RWPE2 (cell line): ENCODE measurements around the gene FUZ.
A peak's percentile ranks its signal among the peaks of the same experiment; 100 is the strongest.

Experiments
- ATAC-seq: fragments of 200-7000 bp; cut with Tn5 transposase; 3 replicates; pipeline ENCODE4 v1.9.1; 2021; ENCODE audit warnings: low read depth
- DNase-seq: peaks from one replicate; pipeline ENCODE4 v3.0.0-alpha.2; 2020; ENCODE audit warnings: low spot score
- H3K27ac ChIP-seq: fragments of 450-650 bp; 2 replicates; pipeline ENCODE4 v1.5.1; 2017; ENCODE audit warnings: mild to moderate bottlenecking; ENCODE audit not compliant: poor library complexity, severe bottlenecking
- H3K27me3 ChIP-seq: fragments of 250-450 bp; sonication (Bioruptor Pico); 2 replicates; pipeline ENCODE4 v1.5.1; 2021; ENCODE audit warnings: mild to moderate bottlenecking, moderate library complexity; ENCODE audit not compliant: insufficient read depth, poor library complexity, severe bottlenecking
- H3K36me3 ChIP-seq: fragments of 250-450 bp; sonication (Bioruptor Pico); 2 replicates; pipeline ENCODE4 v1.5.1; 2020; ENCODE audit warnings: low read depth, mild to moderate bottlenecking, moderate library complexity
- H3K4me1 ChIP-seq: fragments of 250-450 bp; sonication (Bioruptor Pico); 2 replicates; pipeline ENCODE4 v1.5.1; 2021; ENCODE audit warnings: mild to moderate bottlenecking, moderate library complexity; ENCODE audit not compliant: insufficient read depth, poor library complexity, severe bottlenecking
- H3K4me3 ChIP-seq: fragments of 250-450 bp; sonication (Bioruptor Pico); 2 replicates; pipeline ENCODE4 v1.5.1; 2021; ENCODE audit warnings: mild to moderate bottlenecking, moderate library complexity; ENCODE audit not compliant: severe bottlenecking
- H3K9me3 ChIP-seq: fragments of 250-450 bp; sonication (Bioruptor Pico); 2 replicates; pipeline ENCODE4 v1.5.1; 2021; ENCODE audit warnings: mild to moderate bottlenecking, moderate library complexity; ENCODE audit not compliant: severe bottlenecking
- TF ChIP-seq, protein P1 (sequence below): fragments of 450-650 bp; IDR thresholded peaks from one replicate; pipeline ENCODE4 v1.5.1; 2017; ENCODE audit warnings: mild to moderate bottlenecking, moderate library complexity; ENCODE audit not compliant: poor library complexity, severe bottlenecking

The FUZ gene

DNA sequence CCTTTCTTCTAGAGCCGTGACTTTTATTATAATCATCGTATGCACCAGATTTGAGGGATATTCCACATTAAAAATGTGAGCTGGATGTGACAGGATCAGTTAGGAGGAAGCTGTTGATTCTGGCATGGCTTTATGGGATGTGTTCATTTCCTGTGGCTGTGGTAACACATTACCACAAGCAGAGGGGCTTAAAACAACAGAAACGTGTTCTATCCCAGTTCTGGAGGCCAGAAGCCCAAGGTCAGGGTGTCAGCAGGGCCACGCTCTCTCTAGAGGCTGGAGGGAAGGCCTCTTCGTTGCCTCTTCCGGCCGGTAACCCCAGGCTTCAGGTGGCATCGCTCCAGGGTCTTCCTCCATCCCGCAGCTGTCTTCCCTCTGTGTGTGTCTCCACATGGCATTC lies 19.5 kb upstream of the FUZ start:
- H3K27ac ChIP-seq = no peak overlapping the region
- no peaks in the 10 kb centered on the region for H3K9me3 ChIP-seq
- no peak overlapping the region for H3K4me3 ChIP-seq
- ATAC-seq (no peak), DNase-seq (no peak)
- H3K36me3 ChIP-seq = peaks cover 47% of the 10 kb centered on the region
- TF ChIP-seq, protein P1, sequence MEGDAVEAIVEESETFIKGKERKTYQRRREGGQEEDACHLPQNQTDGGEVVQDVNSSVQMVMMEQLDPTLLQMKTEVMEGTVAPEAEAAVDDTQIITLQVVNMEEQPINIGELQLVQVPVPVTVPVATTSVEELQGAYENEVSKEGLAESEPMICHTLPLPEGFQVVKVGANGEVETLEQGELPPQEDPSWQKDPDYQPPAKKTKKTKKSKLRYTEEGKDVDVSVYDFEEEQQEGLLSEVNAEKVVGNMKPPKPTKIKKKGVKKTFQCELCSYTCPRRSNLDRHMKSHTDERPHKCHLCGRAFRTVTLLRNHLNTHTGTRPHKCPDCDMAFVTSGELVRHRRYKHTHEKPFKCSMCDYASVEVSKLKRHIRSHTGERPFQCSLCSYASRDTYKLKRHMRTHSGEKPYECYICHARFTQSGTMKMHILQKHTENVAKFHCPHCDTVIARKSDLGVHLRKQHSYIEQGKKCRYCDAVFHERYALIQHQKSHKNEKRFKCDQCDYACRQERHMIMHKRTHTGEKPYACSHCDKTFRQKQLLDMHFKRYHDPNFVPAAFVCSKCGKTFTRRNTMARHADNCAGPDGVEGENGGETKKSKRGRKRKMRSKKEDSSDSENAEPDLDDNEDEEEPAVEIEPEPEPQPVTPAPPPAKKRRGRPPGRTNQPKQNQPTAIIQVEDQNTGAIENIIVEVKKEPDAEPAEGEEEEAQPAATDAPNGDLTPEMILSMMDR = no peak
- H3K27me3 ChIP-seq = no peaks in the 10 kb centered on the region
- H3K4me1 ChIP-seq = no peaks in the 10 kb centered on the region

DNA sequence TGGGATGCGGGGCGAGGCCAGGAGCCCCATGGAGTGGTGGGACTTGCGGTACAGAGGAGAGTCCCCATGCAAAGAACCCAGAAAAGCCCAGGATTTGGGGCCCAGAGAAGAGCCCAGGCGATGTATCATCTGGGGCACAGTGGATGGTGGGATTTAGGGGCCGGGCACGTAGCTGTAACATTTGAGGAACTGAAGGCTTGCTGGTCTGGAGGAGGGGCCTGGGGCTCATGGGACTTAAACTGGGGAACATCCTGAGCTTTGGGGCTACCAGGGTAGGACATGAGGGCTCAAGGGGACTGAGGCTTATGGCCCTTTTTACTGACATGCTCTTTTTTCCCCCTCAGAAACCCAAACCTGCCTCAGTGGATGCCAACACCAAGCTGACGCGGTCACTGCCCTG lies 18.5 kb upstream of the FUZ start:
- no peaks in the 10 kb centered on the region for H3K9me3 ChIP-seq
- H3K36me3 ChIP-seq = peaks cover 41% of the 10 kb centered on the region
- H3K27ac ChIP-seq = no peak overlapping the region
- H3K27me3 ChIP-seq = no peaks in the 10 kb centered on the region
- H3K4me1 ChIP-seq = no peaks in the 10 kb centered on the region
- TF ChIP-seq, protein P1 = no peak
- no peak overlapping the region for H3K4me3 ChIP-seq
- no peak for DNase-seq
- no peak for ATAC-seq

DNA sequence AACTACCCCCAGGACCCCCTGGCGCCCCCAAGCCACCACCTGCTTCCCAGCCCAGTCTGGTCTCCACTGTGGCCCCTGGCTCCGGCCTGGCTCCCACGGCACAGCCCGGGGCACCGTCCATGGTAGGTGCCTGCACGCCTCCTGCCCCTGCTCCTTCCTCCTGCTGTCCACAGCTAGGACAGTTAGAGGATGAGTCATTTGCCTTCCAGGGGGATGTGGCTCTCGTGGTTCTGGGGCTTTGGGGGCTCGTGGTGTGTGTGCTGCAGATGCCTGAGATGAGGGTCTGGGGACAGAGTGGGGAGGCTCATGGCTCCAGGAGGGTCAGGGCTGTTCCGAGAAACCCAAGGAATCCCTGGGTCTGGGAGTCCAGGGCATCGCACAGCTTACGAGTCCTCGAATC lies 17.7 kb upstream of the FUZ start:
- Histone ChIP-seq H3K4me3 (no peak overlapping the region), H3K27ac (no peak overlapping the region), H3K36me3 (peaks cover 35% of the 10 kb centered on the region), H3K4me1 (no peaks in the 10 kb centered on the region), H3K27me3 (no peaks in the 10 kb centered on the region), H3K9me3 (no peaks in the 10 kb centered on the region)
- DNase-seq (no peak), ATAC-seq (no peak)
- TF ChIP-seq, protein P1 = no peak

DNA sequence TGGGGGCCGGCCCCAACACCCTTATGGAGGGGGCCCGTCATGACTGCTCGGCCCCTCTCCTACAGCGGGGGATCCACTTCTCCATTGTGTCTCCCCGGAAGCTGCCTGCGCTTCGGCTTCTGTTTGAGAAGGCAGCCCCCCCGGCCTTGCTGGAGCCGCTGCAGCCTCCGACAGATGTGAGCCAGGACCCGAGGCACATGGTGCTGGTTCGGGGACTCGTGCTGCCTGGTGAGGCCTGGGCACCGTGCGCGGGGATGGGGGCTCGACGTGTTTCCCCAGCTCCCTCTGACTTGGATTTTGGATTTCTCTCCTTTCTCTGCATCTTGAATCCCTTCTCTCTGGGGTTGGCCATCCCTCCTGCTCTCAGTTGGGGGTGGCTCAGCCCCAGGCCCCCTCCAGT lies 16.6 kb upstream of the FUZ start:
- peaks cover 27% of the 10 kb centered on the region for H3K36me3 ChIP-seq

DNA sequence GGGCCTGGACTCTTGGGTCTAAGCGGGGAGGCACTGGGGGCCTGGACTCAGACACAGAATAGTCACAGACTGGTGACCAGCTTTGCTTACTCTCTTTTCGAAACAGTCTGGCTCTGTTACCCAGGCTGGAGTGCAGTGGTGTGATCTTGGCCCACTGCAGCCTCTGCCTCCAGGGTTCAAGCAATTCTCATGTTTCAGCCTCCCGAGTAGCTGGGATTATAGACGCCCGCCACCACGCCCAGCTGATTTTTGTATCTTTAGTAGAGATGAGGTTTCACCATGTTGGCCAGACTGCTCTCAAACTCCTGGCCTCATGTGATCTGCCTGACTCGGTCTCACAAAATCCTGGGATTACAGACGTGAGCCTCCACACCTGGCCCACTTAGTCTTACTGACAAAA lies 16.1 kb upstream of the FUZ start:
- no peak overlapping the region for H3K27ac ChIP-seq
- TF ChIP-seq, protein P1 = no peak
- no peaks in the 10 kb centered on the region for H3K9me3 ChIP-seq
- H3K4me3 ChIP-seq = no peak overlapping the region
- H3K27me3 ChIP-seq = no peaks in the 10 kb centered on the region
- H3K4me1 ChIP-seq = no peaks in the 10 kb centered on the region
- peaks cover 23% of the 10 kb centered on the region for H3K36me3 ChIP-seq
- DNase-seq (no peak), ATAC-seq (no peak)

More for the DNA sequence above, 16.6 kb upstream of the FUZ start:
- no peaks in the 10 kb centered on the region for H3K4me1 ChIP-seq
- TF ChIP-seq, protein P1 = no peak
- H3K27ac ChIP-seq = no peak overlapping the region
- DNase-seq (peak; percentile 58), ATAC-seq (no peak)
- no peaks in the 10 kb centered on the region for H3K9me3 ChIP-seq
- no peak overlapping the region for H3K4me3 ChIP-seq
- H3K27me3 ChIP-seq = no peaks in the 10 kb centered on the region
